Neutrophil (primary cell): Measurements from ENCODE around the gene NRF1.
"Not testable (repeated sequence)": the region's sequence is repeated elsewhere in the genome, so short reads cannot be mapped to it uniquely, and the experiment has no call there.

Experiments
- H3K27ac ChIP-seq: fragments of 200-600 bp; sonication (generic); 2 replicates; pipeline ENCODE4 v1.5.1; 2016; ENCODE audit warnings: mild to moderate bottlenecking, moderate library complexity
- H3K27me3 ChIP-seq: fragments of 200-600 bp; sonication (generic); 2 replicates; pipeline ENCODE4 v1.6.0; 2016; ENCODE audit warnings: mild to moderate bottlenecking
- H3K36me3 ChIP-seq: fragments of 200-600 bp; sonication (generic); 2 replicates; pipeline ENCODE4 v1.5.1; 2017
- H3K4me1 ChIP-seq, 2 experiments: fragments of 200-600 bp in 1 of 2; sonication (generic) in 1 of 2; 1 replicate in 1 of 2; 2 replicates in 1 of 2; pipeline versions ENCODE4 v1.5.1 to v1.6.1; 2013 to 2016; ENCODE audit warnings: low read depth in 1 of 2, low read length in 1 of 2, mild to moderate bottlenecking in 1 of 2, moderate library complexity in 1 of 2; ENCODE audit not compliant: control insufficient read depth in 1 of 2, insufficient read depth in 1 of 2
- H3K4me3 ChIP-seq, 2 experiments: fragments of 200-600 bp in 1 of 2; sonication (generic) in 1 of 2; 1 replicate in 1 of 2; 2 replicates in 1 of 2; pipeline ENCODE4 v1.5.1; 2013 to 2016; ENCODE audit warnings: low read depth in 1 of 2, low read length in 1 of 2, mild to moderate bottlenecking in 1 of 2, moderate library complexity in 1 of 2
- H3K9me3 ChIP-seq: fragments of 200-600 bp; sonication (generic); 2 replicates; pipeline ENCODE4 v1.5.1; 2016
- TF ChIP-seq, protein P1 (sequence below): fragments of 200-600 bp; sonication (generic); IDR thresholded peaks from 2 replicates; pipeline ENCODE4 v1.5.1; 2016; ENCODE audit warnings: antibody characterized with exemption

Gene NRF1

GRCh38 chr7:129588268-129588667, 23.3 kb upstream of the NRF1 start:
- H3K36me3 ChIP-seq: no peaks in the 10 kb centered on the region
- TF ChIP-seq, protein P1, sequence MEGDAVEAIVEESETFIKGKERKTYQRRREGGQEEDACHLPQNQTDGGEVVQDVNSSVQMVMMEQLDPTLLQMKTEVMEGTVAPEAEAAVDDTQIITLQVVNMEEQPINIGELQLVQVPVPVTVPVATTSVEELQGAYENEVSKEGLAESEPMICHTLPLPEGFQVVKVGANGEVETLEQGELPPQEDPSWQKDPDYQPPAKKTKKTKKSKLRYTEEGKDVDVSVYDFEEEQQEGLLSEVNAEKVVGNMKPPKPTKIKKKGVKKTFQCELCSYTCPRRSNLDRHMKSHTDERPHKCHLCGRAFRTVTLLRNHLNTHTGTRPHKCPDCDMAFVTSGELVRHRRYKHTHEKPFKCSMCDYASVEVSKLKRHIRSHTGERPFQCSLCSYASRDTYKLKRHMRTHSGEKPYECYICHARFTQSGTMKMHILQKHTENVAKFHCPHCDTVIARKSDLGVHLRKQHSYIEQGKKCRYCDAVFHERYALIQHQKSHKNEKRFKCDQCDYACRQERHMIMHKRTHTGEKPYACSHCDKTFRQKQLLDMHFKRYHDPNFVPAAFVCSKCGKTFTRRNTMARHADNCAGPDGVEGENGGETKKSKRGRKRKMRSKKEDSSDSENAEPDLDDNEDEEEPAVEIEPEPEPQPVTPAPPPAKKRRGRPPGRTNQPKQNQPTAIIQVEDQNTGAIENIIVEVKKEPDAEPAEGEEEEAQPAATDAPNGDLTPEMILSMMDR: no peak
- H3K4me3 ChIP-seq: no peak overlapping the region
- H3K27me3 ChIP-seq: no peaks in the 10 kb centered on the region
- H3K27ac ChIP-seq: no peak overlapping the region
- peaks cover 18% of the 10 kb centered on the region for H3K9me3 ChIP-seq
- H3K4me1 ChIP-seq: peaks cover 7 to 10% of the 10 kb centered on the region in 2 experiments

DNA sequence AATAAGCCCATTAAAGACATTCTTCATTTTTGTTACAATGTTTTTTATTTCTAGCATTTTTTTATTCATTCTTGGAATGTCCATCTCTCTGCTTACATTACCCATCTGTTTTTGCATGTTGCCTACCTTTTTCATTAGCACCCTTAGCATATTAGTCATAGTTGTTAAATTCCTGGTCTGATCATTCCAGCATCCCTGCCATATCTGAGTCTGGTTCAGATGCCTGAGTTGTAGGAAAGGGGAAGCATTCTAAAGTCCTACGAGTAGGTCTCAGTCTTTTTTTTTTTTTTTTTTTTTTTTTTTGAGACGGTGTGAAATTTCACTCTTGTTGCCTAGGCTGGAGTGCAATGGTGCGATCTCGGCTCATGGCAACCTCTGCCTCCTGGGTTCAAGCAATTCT, 19.7 kb upstream of the NRF1 start:
- Histone ChIP-seq H3K27me3 (no peaks in the 10 kb centered on the region), H3K36me3 (no peaks in the 10 kb centered on the region), H3K9me3 (peaks cover 5% of the 10 kb centered on the region), H3K4me3 (no peak overlapping the region), H3K27ac (no peak overlapping the region), H3K4me1 (peaks cover 10 to 17% of the 10 kb centered on the region in 2 experiments)
- TF ChIP-seq, protein P1: no peak

GRCh38 chr7:129596386-129596785, 15.1 kb upstream of the NRF1 start:
- not testable (repeated sequence) for H3K4me3 ChIP-seq, H3K27ac ChIP-seq, H3K9me3 ChIP-seq, H3K36me3 ChIP-seq, H3K27me3 ChIP-seq
- H3K4me1 ChIP-seq: peaks cover 10 to 17% of the 10 kb centered on the region in 2 experiments

- Histone ChIP-seq H3K27ac (no peak overlapping the region), H3K36me3 (no peaks in the 10 kb centered on the region), H3K4me1 (peaks cover 4 to 10% of the 10 kb centered on the region in 2 experiments), H3K27me3 (no peaks in the 10 kb centered on the region), H3K9me3 (no peaks in the 10 kb centered on the region), H3K4me3 (no peak overlapping the region)
- TF ChIP-seq, protein P1: no peak
These were observed 13.8 kb upstream of the NRF1 start for GRCh38 chr7:129597672-129598071.

DNA sequence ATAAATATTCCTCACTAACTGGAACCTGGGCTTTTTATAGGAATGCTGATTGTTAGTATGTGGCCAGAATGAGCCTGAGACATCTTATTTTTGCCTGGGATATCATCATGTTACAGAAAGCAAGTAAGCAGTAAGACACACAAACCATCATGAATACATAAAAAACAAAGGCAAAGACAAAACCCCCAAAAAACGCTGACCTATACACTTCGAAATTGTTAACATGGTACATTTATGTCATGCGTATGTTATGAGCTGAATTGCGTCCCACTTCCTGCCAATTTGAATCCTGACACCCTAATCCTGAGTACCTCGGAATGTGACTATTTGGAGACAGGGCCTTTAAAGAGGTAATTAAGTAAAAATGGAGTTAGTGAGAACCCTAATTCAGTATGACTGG, 12.3 kb upstream of the NRF1 start:
- Histone ChIP-seq H3K36me3 (no peaks in the 10 kb centered on the region), H3K4me1 (peaks cover 0 to 7% of the 10 kb centered on the region in 2 experiments), H3K27ac (no peak overlapping the region), H3K27me3 (no peaks in the 10 kb centered on the region), H3K4me3 (no peak overlapping the region), H3K9me3 (no peaks in the 10 kb centered on the region)
- TF ChIP-seq, protein P1: no peak

DNA sequence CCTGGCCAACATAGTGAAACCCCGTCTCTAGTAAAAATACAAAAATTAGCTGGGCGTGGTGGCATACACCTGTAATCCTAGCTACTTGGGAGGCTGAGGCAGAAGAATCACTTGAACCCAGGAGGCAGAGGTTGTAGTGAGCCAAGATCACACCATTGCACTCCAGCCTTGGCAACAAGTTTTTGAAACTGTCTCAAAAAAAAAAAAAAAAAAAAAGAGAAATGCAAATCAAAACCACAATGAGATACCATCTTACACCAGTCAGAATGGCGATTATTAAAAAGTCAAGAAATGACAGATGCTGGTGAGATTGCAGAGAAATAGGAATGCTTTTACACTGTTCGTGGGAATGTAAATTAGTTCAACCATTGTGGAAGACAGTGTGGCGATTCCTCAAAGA, 7.9 kb upstream of the NRF1 start:
- not testable (repeated sequence) for H3K36me3 ChIP-seq, H3K27me3 ChIP-seq, H3K9me3 ChIP-seq, H3K4me3 ChIP-seq, H3K27ac ChIP-seq
- peaks cover 21 to 26% of the 10 kb centered on the region in 2 experiments for H3K4me1 ChIP-seq

DNA sequence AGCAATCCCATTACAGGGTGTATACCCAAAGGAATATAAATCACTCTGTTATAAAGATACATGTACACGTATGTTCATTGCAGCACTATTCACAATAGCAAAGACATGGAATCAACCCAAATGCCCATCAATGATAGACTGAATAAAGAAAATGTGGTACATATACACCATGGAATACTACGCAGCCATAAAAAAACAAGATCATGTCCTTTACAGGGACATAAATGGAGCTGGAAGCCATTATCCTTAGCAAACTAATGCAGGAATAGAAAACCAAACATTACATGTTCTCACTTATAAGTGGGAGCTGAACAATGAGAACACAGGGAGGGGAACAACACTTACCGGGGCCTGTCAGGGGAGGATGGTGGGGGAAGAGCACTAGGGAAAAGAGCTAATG, 7.5 kb upstream of the NRF1 start:
- not testable (repeated sequence) for H3K9me3 ChIP-seq, H3K27me3 ChIP-seq

More for the DNA sequence above, 7.5 kb upstream of the NRF1 start:
- not testable (repeated sequence) for H3K36me3 ChIP-seq, H3K4me3 ChIP-seq, H3K27ac ChIP-seq
- peaks cover 24 to 31% of the 10 kb centered on the region in 2 experiments for H3K4me1 ChIP-seq
